HG03571 (cell line): ENCODE results near the gene KIAA1328.
"Not testable (repeated sequence)": the region's sequence is repeated elsewhere in the genome, so short reads cannot be mapped to it uniquely, and the experiment has no call there.

ENCODE experiments used
- ATAC-seq: cut with Tn5 transposase; IDR thresholded peaks from one replicate; pipeline ENCODE4 v1.9.1; 2021; ENCODE audit not compliant: unreplicated experiment

The KIAA1328 gene

GRCh38 chr18:37124516-37124915, 295.6 kb downstream of the KIAA1328 start:
- no peak for ATAC-seq

- ATAC-seq = no peak
Measured at GRCh38 chr18:37135177-37135576, 306.2 kb downstream of the KIAA1328 start.

GRCh38 chr18:37138456-37138855, 309.5 kb downstream of the KIAA1328 start:
- ATAC-seq = no peak

GRCh38 chr18:37139876-37140275, 310.9 kb downstream of the KIAA1328 start:
- ATAC-seq = no peak

- no peak for ATAC-seq
Measured at GRCh38 chr18:37144921-37145320, 316.0 kb downstream of the KIAA1328 start.

- ATAC-seq = no peak
Measured at GRCh38 chr18:37156330-37156942, 327.5 kb downstream of the KIAA1328 start.

- ATAC-seq = no peak
Measured at GRCh38 chr18:37160038-37160820, 331.3 kb downstream of the KIAA1328 start.

- ATAC-seq = no peak
Measured at GRCh38 chr18:37161491-37161890, 332.6 kb downstream of the KIAA1328 start.

GRCh38 chr18:37162551-37162950, 333.6 kb downstream of the KIAA1328 start:
- ATAC-seq = no peak

- no peak for ATAC-seq
Measured at GRCh38 chr18:37163119-37163518, 334.2 kb downstream of the KIAA1328 start.

GRCh38 chr18:37166491-37166890, 337.6 kb downstream of the KIAA1328 start:
- no peak for ATAC-seq

- not testable (repeated sequence) for ATAC-seq
Measured at GRCh38 chr18:37166966-37167365, 338.0 kb downstream of the KIAA1328 start.

GRCh38 chr18:37170984-37171383, 342.1 kb downstream of the KIAA1328 start:
- no peak for ATAC-seq

GRCh38 chr18:37173384-37173783, 344.5 kb downstream of the KIAA1328 start:
- no peak for ATAC-seq

GRCh38 chr18:37175727-37176620, 347.0 kb downstream of the KIAA1328 start:
- ATAC-seq = no peak

GRCh38 chr18:37176621-37176934, 347.7 kb downstream of the KIAA1328 start:
- ATAC-seq = no peak

- ATAC-seq = no peak
Measured at GRCh38 chr18:37179384-37179783, 350.5 kb downstream of the KIAA1328 start.

GRCh38 chr18:37180086-37180485, 351.2 kb downstream of the KIAA1328 start:
- no peak for ATAC-seq

- ATAC-seq = no peak
Measured at GRCh38 chr18:37182340-37183135, 353.6 kb downstream of the KIAA1328 start.

- no peak for ATAC-seq
Measured at GRCh38 chr18:37184209-37184868, 355.4 kb downstream of the KIAA1328 start.
